Glutamatergic neuron (in vitro differentiated cells): ENCODE results near the gene GNB5. TPM values are rescaled to one million over a fixed set of nuclear protein-coding genes. Genes with fewer than 3 reads are reported as not detected.

Experiments
- DNase-seq: peaks from one replicate; pipeline ENCODE4 v3.0.0; 2022
- H3K27ac Mint-ChIP-seq: one replicate; pipeline ENCODE4 v1.8.0; 2020; ENCODE audit warnings: mild to moderate bottlenecking, mixed read lengths, inconsistent platforms; ENCODE audit not compliant: unreplicated experiment
- H3K27me3 Mint-ChIP-seq: one replicate; pipeline ENCODE4 v1.8.0; 2020; ENCODE audit warnings: mild to moderate bottlenecking, moderate library complexity, mixed read lengths, inconsistent platforms; ENCODE audit not compliant: unreplicated experiment
- H3K36me3 Mint-ChIP-seq: one replicate; pipeline ENCODE4 v1.8.0; 2020; ENCODE audit warnings: mild to moderate bottlenecking, mixed read lengths, inconsistent platforms; ENCODE audit not compliant: unreplicated experiment
- H3K4me1 Mint-ChIP-seq: one replicate; pipeline ENCODE4 v1.8.0; 2020; ENCODE audit warnings: mild to moderate bottlenecking, low read depth, mixed read lengths, inconsistent platforms; ENCODE audit not compliant: unreplicated experiment
- H3K4me3 Mint-ChIP-seq: one replicate; pipeline ENCODE4 v1.8.0; 2020; ENCODE audit warnings: mild to moderate bottlenecking, mixed read lengths, inconsistent platforms; ENCODE audit not compliant: unreplicated experiment
- H3K9me3 Mint-ChIP-seq: one replicate; pipeline ENCODE4 v1.8.0; 2020; ENCODE audit warnings: mild to moderate bottlenecking, moderate library complexity, mixed read lengths, inconsistent platforms; ENCODE audit not compliant: unreplicated experiment
- total RNA-seq: library from RNA; stranded (reverse); fragmentation: NEBNext Ultra II Directional; extraction: Animal tissue kit (Norgen Biotek cat#: 25700); gene quantifications from one replicate; pipeline ENCODE4 v1.2.1, GENCODE V29; 2021; ENCODE audit not compliant: unreplicated experiment
- TF ChIP-seq, protein P1 (sequence below): fragments of 200-600 bp; sonication (generic); IDR thresholded peaks from one replicate; pipeline ENCODE4 v1.5.0; 2021; ENCODE audit not compliant: partially characterized antibody, unreplicated experiment

Gene GNB5
- total RNA-seq, 1 donor from 2014 or later = 28.4 TPM

DNA sequence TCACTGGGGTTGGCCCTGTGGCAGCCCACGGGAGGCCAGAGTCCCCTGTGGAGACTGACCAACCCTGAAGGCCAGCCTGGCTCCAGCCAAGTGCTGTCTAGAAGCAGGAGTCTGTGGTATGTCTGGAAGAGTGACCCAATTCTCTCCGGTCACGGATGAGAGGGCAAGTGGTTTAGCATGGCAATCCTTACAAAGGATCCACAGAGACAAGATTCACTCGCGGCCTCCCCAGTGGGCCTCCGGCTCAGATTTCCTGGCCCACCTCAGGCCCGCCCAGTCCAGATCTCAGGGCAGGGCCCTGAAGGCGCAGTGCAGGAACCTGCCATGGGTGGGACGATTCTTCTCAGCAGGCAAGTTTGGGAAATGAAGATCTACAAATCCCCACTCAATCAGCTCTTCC, 73.6 kb downstream of the GNB5 start:
- H3K27ac Mint-ChIP-seq = peak overlapping the region; percentile 18
- DNase-seq = no peak
- no peak overlapping the region for H3K4me3 Mint-ChIP-seq
- H3K27me3 Mint-ChIP-seq = no peaks in the 10 kb centered on the region
- peaks cover 27% of the 10 kb centered on the region for H3K4me1 Mint-ChIP-seq
- no peaks in the 10 kb centered on the region for H3K36me3 Mint-ChIP-seq
- TF ChIP-seq, protein P1, sequence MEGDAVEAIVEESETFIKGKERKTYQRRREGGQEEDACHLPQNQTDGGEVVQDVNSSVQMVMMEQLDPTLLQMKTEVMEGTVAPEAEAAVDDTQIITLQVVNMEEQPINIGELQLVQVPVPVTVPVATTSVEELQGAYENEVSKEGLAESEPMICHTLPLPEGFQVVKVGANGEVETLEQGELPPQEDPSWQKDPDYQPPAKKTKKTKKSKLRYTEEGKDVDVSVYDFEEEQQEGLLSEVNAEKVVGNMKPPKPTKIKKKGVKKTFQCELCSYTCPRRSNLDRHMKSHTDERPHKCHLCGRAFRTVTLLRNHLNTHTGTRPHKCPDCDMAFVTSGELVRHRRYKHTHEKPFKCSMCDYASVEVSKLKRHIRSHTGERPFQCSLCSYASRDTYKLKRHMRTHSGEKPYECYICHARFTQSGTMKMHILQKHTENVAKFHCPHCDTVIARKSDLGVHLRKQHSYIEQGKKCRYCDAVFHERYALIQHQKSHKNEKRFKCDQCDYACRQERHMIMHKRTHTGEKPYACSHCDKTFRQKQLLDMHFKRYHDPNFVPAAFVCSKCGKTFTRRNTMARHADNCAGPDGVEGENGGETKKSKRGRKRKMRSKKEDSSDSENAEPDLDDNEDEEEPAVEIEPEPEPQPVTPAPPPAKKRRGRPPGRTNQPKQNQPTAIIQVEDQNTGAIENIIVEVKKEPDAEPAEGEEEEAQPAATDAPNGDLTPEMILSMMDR = no peak
- H3K9me3 Mint-ChIP-seq = peaks cover 2% of the 10 kb centered on the region

DNA sequence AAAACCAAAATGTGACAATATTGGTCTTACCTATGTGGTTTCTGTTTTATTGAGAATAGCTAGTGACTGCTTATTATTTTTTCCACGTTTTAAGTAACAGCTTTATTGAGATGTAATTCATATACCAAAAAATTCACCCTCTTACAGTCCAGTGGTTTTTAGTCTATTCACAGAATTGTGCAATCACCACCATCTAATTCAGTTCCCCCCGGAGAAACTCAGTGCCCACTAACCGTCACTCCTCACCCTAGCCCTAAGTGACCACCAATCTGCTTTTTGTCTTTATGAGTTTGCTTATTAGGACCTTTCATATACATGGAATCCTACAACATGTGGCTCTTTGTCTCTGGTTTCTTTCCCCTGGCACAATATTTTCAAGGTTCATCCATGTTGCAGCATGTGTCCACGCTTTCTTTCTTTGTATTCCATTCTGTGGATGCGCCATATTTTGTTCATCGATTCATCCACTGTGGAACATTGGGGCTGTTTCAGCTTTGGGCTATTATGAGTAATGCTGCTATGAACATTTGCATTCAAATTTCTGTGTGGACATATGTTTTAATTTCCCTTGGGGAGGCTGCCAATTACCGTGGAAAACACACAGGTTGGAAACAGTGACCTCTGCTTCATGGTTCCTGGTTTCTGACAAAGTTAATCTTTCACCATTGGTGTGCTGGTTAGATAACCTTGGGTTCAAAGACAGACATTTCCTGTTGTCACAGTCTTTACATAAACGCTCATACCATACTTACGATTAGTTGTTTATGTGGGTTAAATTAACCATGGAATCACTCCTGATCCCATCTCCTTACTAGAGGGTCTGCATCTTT, 75.4 kb downstream of the GNB5 start:
- DNase-seq = no peak
- peaks cover 6% of the 10 kb centered on the region for H3K9me3 Mint-ChIP-seq
- H3K36me3 Mint-ChIP-seq = no peaks in the 10 kb centered on the region
- H3K4me3 Mint-ChIP-seq = peak overlapping the region; percentile 30
- H3K27me3 Mint-ChIP-seq = peaks cover 5% of the 10 kb centered on the region
- TF ChIP-seq, protein P1 = no peak
- H3K27ac Mint-ChIP-seq = peak overlapping the region; percentile 91
- peaks cover 27% of the 10 kb centered on the region for H3K4me1 Mint-ChIP-seq

DNA sequence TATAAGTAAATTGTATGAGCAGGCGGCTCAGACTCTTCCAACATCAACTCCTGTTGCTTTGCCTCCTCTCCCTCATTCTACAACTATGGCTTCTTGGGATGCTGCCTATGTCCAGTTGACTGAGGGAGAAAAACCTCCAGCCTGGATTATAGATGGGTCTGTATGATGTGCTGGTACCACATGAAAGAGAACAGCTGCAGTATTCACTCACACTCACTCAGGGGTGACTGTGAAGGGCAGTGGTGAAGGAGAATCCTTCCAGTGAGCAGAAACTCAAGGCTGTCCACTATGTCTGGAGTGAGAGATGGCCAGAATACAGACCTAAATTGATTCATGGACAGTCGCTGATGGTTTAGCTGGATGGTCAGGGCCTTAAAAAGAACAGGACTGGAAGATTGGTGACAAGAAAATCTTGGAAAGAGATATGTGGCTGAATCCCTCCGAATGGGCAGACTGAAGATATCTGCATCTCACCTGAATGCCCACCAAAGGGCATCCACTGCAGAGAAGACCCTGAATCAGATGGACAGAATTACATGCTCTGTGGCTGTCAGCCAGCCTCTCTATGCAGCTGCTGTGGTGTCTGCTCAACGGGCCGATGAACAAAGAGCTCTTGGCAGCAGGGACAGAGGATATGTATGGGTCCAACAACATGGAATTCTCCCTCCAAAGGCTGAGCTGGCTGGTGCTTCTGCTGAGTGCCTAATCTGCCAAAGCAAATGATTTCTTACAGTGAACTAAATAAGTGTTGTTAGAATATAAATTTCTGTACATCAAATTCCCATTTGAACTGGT, 76.7 kb downstream of the GNB5 start:
- no peak for DNase-seq
- H3K27ac Mint-ChIP-seq = peak overlapping the region; percentile 6
- peaks cover 5% of the 10 kb centered on the region for H3K27me3 Mint-ChIP-seq
- H3K4me1 Mint-ChIP-seq = peaks cover 27% of the 10 kb centered on the region
- TF ChIP-seq, protein P1 = no peak
- H3K36me3 Mint-ChIP-seq = no peaks in the 10 kb centered on the region
- H3K9me3 Mint-ChIP-seq = peaks cover 6% of the 10 kb centered on the region
- peak overlapping the region; percentile 10 for H3K4me3 Mint-ChIP-seq

DNA sequence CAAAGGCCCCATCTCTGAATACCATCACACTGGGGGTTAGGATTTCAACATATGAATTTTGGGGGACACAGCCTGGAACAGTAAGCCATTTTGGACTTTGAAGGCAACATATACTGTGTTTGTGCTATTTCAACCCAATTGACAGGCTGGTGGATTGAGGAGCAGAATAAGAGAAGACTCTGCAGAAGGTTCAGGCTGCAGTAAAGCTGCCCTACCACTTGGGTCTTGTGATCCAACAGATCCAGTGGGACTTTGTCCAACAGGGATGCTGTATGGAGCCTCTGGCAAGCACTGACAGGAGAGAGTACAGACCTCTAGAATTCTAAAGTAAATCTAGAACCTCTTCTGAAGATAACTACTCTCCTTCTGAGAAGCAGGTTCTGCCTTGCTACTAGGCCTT, 77.5 kb downstream of the GNB5 start:
- no peak for DNase-seq
- Mint-ChIP-seq H3K27me3 (peaks cover 5% of the 10 kb centered on the region), H3K9me3 (peaks cover 8% of the 10 kb centered on the region), H3K4me3 (no peak overlapping the region), H3K36me3 (no peaks in the 10 kb centered on the region), H3K27ac (no peak overlapping the region), H3K4me1 (peaks cover 27% of the 10 kb centered on the region)
- TF ChIP-seq, protein P1 = no peak
